GM10266 (cell line): Measurements from ENCODE around the gene MC1R.

Source experiments
- DNase-seq: peaks from one replicate; pipeline ENCODE4 v3.0.0; 2012; ENCODE audit errors: extremely low spot score
- CTCF ChIP-seq: IDR thresholded peaks from 2 replicates; pipeline ENCODE4 v1.5.1; 2012; ENCODE audit warnings: mild to moderate bottlenecking, low read depth; ENCODE audit not compliant: control insufficient read depth, insufficient read depth; ENCODE audit errors: missing control alignments

MC1R gene

GRCh38 chr16:89905511-89906139 lies 13.0 kb upstream of the MC1R start:
- TF ChIP-seq CTCF, result no peak
- no peak for DNase-seq

DNA sequence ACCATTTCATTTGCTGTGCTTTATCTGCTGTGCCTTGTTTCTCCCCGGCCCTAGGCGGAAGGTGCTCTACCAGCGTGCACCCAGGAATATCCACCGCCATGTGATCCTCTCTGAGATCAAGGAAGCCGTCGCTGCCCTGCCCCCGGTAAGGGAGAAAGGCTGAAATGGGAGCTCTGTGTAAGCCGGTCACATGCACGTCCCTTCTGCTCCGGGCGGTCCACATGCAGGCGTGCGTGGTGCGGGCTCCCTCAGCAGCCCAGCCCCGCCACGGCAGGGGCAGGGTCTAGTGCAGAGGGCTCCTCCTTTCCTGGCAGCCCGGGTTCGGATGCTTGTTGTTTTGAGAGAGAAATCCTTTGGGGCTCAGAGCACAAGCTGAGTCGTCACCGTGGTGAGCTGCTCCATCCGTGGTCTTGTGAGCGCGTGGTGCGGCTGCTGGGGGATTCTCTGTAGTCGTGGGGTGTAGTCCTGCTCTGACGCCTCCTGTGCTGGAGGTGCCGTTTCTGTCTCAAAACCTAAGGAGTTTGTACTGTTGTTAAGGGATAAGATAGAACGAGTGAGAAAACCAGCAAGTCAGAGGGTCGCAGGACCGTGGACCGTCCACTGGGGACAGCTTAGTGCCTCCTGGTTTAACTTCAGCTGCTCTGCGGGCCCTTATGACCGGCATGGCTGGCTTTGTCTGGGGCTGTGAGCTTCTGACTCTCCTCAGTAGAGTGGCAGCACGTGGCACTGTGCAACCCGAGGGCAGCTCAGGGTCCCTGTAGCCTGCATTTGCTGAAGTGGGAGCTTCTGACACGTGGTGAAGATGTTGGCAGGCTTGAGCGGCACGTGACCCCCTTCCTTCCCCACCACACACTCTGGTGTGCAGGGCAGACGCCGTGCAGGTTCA lies 12.3 kb upstream of the MC1R start:
- TF ChIP-seq CTCF, result no peak
- no peak for DNase-seq

GRCh38 chr16:89907055-89907814 lies 11.4 kb upstream of the MC1R start:
- no peak for TF ChIP-seq CTCF
- DNase-seq, result no peak

- DNase-seq, result no peak
- TF ChIP-seq CTCF, result no peak
These were observed 10.4 kb upstream of the MC1R start for GRCh38 chr16:89908236-89908635.

DNA sequence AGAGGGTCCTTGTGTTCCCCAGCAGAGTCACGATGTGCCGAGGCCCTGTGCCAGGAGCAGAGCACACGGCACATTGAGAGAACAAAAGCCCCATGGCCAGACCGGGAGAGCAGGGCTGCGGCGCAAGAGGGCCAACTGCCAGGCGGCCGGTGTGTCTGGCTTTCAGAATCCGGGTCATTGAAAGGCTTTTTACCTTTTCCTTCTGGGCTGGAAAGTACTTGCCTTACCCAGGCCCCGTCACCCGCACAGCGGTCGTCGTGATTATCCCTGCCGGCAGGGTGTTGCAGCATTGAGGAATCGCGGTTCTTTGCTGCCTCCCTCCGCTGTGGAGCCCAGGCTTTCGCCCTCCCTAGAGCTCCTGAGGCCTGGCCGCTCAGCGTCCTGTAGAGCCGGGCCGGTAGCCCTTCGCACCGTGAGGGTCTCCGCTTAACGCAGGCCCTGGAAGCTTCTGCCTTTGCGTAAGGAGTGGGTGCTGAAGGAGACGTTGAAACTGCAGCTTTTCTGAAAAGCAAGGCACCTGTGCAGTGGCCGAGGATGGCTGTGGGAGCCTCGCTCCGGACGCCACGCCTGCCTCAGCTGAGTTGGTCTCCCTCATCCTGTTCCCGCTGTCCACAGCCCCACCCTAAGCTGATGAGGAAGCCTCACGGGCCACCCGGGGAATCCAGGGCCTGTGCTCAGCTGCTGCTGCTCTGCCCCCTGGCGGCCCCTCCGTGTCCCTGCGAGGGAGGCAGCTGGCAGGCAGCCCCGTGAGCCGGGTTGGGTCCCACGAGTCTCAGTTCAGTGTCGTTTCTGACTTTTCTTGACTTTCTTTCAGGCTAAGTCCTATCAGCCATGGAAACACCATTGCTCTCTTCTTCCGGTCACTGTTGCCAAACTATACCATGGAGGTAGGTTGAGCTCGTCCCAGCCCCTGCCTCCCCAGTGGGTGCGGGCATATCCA lies 8.6 kb upstream of the MC1R start:
- peak; percentile 82 for TF ChIP-seq CTCF

GRCh38 chr16:89910717-89911354 lies 7.8 kb upstream of the MC1R start:
- no peak for DNase-seq
- no peak for TF ChIP-seq CTCF

More for the DNA sequence above, 8.6 kb upstream of the MC1R start:
- peak; percentile 84 for DNase-seq
